Adrenal gland (tissue), 12 donors: ENCODE measurements around the gene RETREG1. TPM values are rescaled to one million over a fixed set of nuclear protein-coding genes. Genes with fewer than 3 reads are reported as not detected.

Experiments
- DNase-seq, 7 donors: peaks; one replicate each; pipeline ENCODE4 v3.0.0-alpha.2; 2019 to 2020
- H3K27ac ChIP-seq, 5 donors: fragments of 200-600 bp; sonication (generic) in 4 of 5; 1 replicate in 3 of 5; 2 replicates in 2 of 5; pipeline versions ENCODE4 v1.5.1 to v1.8.0; 2016 to 2020; ENCODE audit warnings: mild to moderate bottlenecking in 1 of 5
- H3K27me3 ChIP-seq: fragments of 200-600 bp; 2 replicates; pipeline ENCODE4 v1.8.0; 2021
- H3K36me3 ChIP-seq, 2 donors: fragments of 200-600 bp; replicated peaks in 1 of 2; 1 replicate in 1 of 2; 2 replicates in 1 of 2; pipeline versions ENCODE4 v1.5.1 to v1.8.0; 2018 to 2022
- H3K4me1 ChIP-seq, 2 donors: fragments of 200-600 bp; replicated peaks in 1 of 2; 1 replicate in 1 of 2; 2 replicates in 1 of 2; pipeline versions ENCODE4 v1.5.1 to v1.8.0; 2018 to 2021
- H3K4me3 ChIP-seq, 4 donors: fragments of 200-600 bp; sonication (generic) in 3 of 4; one replicate each; pipeline ENCODE4 v1.5.1; 2016 to 2018
- H3K9me3 ChIP-seq, 3 donors: fragments of 200-600 bp; sonication (generic) in 1 of 3; replicated peaks in 1 of 3; 1 replicate in 2 of 3; 2 replicates in 1 of 3; pipeline versions ENCODE4 v1.5.1 to v1.8.0; 2016 to 2021
- CTCF ChIP-seq, 6 experiments: fragments of 450-650 bp in 4 of 6; fragments of 200-600 bp in 2 of 6; sonication (generic) in 1 of 6; IDR thresholded peaks; 1 replicate in 5 of 6; 2 replicates in 1 of 6; pipeline versions ENCODE4 v1.5.1 to v1.8.0; 2016 to 2021; ENCODE audit warnings: antibody characterized with exemption in 6 of 6, mild to moderate bottlenecking in 2 of 6, moderate library complexity in 1 of 6
- POLR2A ChIP-seq, 2 donors: fragments of 450-650 bp; IDR thresholded peaks; one replicate each; pipeline ENCODE4 v1.6.1; 2017; ENCODE audit warnings: antibody characterized with exemption in 2 of 2, mild to moderate bottlenecking in 2 of 2, moderate library complexity in 1 of 2
- WGBS, 4 donors: extraction: QIAGEN DNeasy Blood & Tissue Kit in 2 of 4; methylation state at CpG; one replicate each; pipeline versions ENCODE4 v1.1.5 to v1.1.7; 2013 to 2017; 5-methylcytosine and 5-hydroxymethylcytosine counted together
- intact Hi-C, 2 donors: fragments of 100-400 bp; cut with DNase I; formaldehyde crosslinking; loops; one replicate each; pipeline versions ENCODE4 v1.14.1 to v1.15.0; 2022 to 2023
- polyA plus RNA-seq, 3 donors: library from polyadenylated mRNA; stranded (reverse); fragments of 200-250 nt in 2 of 3; fragments of 350-450 nt in 1 of 3; fragmentation: Illumina TruSeq in 1 of 3; extraction: RNeasy Lipid Tissue Mini Kit (QIAGEN cat#74804) in 1 of 3; gene quantifications; one replicate each; pipeline ENCODE4 v1.2.3, GENCODE V29; 2013 to 2014
- total RNA-seq, 9 donors: library from RNA; depleted of rRNA in 4 of 9; stranded (reverse); fragments of >200 nt in 4 of 9; fragments of 120-200 nt in 1 of 9; fragmentation: NEBNext Ultra II Directional in 1 of 9; extraction: Animal tissue kit (Norgen Biotek cat#: 25700) in 1 of 9; gene quantifications; one replicate each; pipeline versions ENCODE4 v1.1.0 to v1.2.4, GENCODE V29; 2013 to 2023
- donor health status: healthy with polysubstance abuse.
- donor health status: Bipolar disorder and iron deficiency.
- donor health status: DM: yes; HTN: yes; CAD: no.
- donor health status: DM: no; HTN: no; CAD: no.
- donor health status: DM: no; HTN: no; CAD: no.
- donor health status: DM: yes; HTN: yes; CAD: no.

RETREG1 gene
- total and polyA plus RNA-seq, 12 donors, result 0.06 to 5.9 (median 2.1) TPM

GRCh38 chr5:16600946-16601345 is 15.9 kb downstream of the RETREG1 start:
- DNase-seq, result no peak
- H3K4me1 ChIP-seq, result no peaks in the 10 kb centered on the region
- H3K27me3 ChIP-seq, result no peaks in the 10 kb centered on the region
- H3K4me3 ChIP-seq, result no peak overlapping the region
- no peaks in the 10 kb centered on the region for H3K9me3 ChIP-seq
- H3K27ac ChIP-seq, result no peak overlapping the region
- WGBS, 4 donors, result 74 to 80% (median 76%) methylated on average over 5 of the region's 5 CpGs
- intact Hi-C loops, result no loop called here
- no peaks in the 10 kb centered on the region for H3K36me3 ChIP-seq
- no peak for TF ChIP-seq POLR2A (IDR thresholded peaks at IDR 0.05)
- TF ChIP-seq CTCF (IDR thresholded peaks at IDR 0.05), result no peak

- Histone ChIP-seq H3K27ac (no peak overlapping the region), H3K9me3 (no peaks in the 10 kb centered on the region), H3K36me3 (no peaks in the 10 kb centered on the region), H3K27me3 (no peaks in the 10 kb centered on the region), H3K4me1 (no peaks in the 10 kb centered on the region), H3K4me3 (no peak overlapping the region)
- intact Hi-C loops, result no loop called here
- peak in 6 of 7 donors; percentile 25 to 62 (median 38) for DNase-seq
- TF ChIP-seq POLR2A (IDR thresholded peaks at IDR 0.05) (no peak), CTCF (IDR thresholded peaks at IDR 0.05) (no peak)
- 12 to 21% (median 14%) methylated on average over 6 to 7 of the region's 7 CpGs for WGBS, 4 donors
These were observed 16.4 kb downstream of the RETREG1 start for GRCh38 chr5:16600397-16600796.

GRCh38 chr5:16597946-16598694 is 18.7 kb downstream of the RETREG1 start:
- Histone ChIP-seq H3K27ac (no peak overlapping the region), H3K27me3 (no peaks in the 10 kb centered on the region), H3K9me3 (no peaks in the 10 kb centered on the region), H3K4me1 (no peaks in the 10 kb centered on the region), H3K36me3 (no peaks in the 10 kb centered on the region), H3K4me3 (no peak overlapping the region)
- intact Hi-C loops, result no loop called here
- WGBS, 4 donors, result 75 to 81% (median 78%) methylated on average over 10 of the region's 10 CpGs
- TF ChIP-seq POLR2A (IDR thresholded peaks at IDR 0.05), result no peak
- TF ChIP-seq CTCF (IDR thresholded peaks at IDR 0.05), result no peak
- DNase-seq, result no peak

- Histone ChIP-seq H3K4me1 (no peaks in the 10 kb centered on the region), H3K27me3 (no peaks in the 10 kb centered on the region), H3K9me3 (no peaks in the 10 kb centered on the region), H3K27ac (no peak overlapping the region), H3K36me3 (no peaks in the 10 kb centered on the region), H3K4me3 (no peak overlapping the region)
- WGBS, 4 donors, result 70 to 88% (median 82%) methylated on average over 3 to 5 of the region's 5 CpGs
- DNase-seq, result no peak
- intact Hi-C loops, result no loop called here
- TF ChIP-seq POLR2A (IDR thresholded peaks at IDR 0.05) (no peak), CTCF (IDR thresholded peaks at IDR 0.05) (no peak)
These were observed 20.2 kb downstream of the RETREG1 start for GRCh38 chr5:16596581-16596940.
